Measurements from ENCODE around the gene RABEP1. TPM values are rescaled to one million over a fixed set of nuclear protein-coding genes. Genes with fewer than 3 reads are reported as not detected.

The RABEP1 gene
- total RNA-seq, 2 experiments from 2014 or later: 27.4 to 31.8 TPM

DNA sequence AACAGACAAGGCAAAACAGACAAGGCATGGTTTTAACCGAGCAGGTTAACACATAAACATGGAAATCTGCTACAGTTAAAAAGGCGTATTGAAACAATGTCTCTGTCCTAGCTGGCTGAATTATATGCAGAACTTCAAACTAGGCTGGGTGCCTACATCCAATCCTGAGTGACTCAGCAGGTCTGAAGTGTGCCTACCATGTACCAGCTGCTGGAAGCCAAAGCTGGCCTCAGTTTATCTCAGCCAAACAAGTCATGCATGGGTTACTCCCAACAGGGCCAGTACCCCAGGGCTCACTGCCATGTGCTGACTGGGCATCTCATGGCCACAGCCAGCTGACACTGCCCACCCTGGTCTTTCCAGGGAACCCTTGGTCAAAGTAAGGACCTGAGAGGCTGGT lies 152.9 kb downstream of the RABEP1 start:
- H3K36me3 Mint-ChIP-seq (ENCODE audit: low read depth): peaks cover 76% of the 10 kb centered on the region
- ATAC-seq (ENCODE audit: poor library complexity) (no peak), DNase-seq (no peak)
- intact Hi-C loops (cut with DNase I, micrococcal nuclease): loop anchor here in 1 of 2 experiments (10.0 kb wide), 1 partner anchor 150 kb away; the partner anchor contains the start of gene RABEP1
- Histone ChIP-seq H3K9me3 (ENCODE audit: control insufficient read depth in 1 of 2, insufficient read depth in 1 of 2, low read length in 2 of 2) (no peaks in the 10 kb centered on the region), H3K4me3 (ENCODE audit: low read length) (no peak overlapping the region), H3K4me1 (ENCODE audit: insufficient read depth, low read length) (peaks cover 33% of the 10 kb centered on the region), H3K27me3 (ENCODE audit: control insufficient read depth in 1 of 2, insufficient read depth in 2 of 2, low read length in 2 of 2) (no peaks in the 10 kb centered on the region), H3K27ac (ENCODE audit: low read depth in 1 of 2, low read length in 2 of 2) (no peak overlapping the region), H3K36me3 (ENCODE audit: insufficient read depth, low read length) (peaks cover 64% of the 10 kb centered on the region)
- peaks cover 35% of the 10 kb centered on the region for H3K4me1 Mint-ChIP-seq (ENCODE audit: low read depth)
- ChIA-PET POLR2A (no interaction called here), CTCF (no interaction called here)
- H3K27ac Mint-ChIP-seq: peak overlapping the region; percentile 27
- no peak overlapping the region for H3K4me3 Mint-ChIP-seq
- TF ChIP-seq, protein P1, sequence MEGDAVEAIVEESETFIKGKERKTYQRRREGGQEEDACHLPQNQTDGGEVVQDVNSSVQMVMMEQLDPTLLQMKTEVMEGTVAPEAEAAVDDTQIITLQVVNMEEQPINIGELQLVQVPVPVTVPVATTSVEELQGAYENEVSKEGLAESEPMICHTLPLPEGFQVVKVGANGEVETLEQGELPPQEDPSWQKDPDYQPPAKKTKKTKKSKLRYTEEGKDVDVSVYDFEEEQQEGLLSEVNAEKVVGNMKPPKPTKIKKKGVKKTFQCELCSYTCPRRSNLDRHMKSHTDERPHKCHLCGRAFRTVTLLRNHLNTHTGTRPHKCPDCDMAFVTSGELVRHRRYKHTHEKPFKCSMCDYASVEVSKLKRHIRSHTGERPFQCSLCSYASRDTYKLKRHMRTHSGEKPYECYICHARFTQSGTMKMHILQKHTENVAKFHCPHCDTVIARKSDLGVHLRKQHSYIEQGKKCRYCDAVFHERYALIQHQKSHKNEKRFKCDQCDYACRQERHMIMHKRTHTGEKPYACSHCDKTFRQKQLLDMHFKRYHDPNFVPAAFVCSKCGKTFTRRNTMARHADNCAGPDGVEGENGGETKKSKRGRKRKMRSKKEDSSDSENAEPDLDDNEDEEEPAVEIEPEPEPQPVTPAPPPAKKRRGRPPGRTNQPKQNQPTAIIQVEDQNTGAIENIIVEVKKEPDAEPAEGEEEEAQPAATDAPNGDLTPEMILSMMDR (IDR thresholded peaks at IDR 0.05): no peak
- H3K27me3 Mint-ChIP-seq: no peaks in the 10 kb centered on the region
- no peaks in the 10 kb centered on the region for H3K9me3 Mint-ChIP-seq

Other genes with a start within 250 kb of the RABEP1 start
- gene SLC52A1, start 246.9 kb upstream of the RABEP1 start, total RNA-seq: under 1 TPM in 1 of 2 experiments, not detected in 1; 0.17 TPM
- 1 to 10 TPM; 2.4 TPM for gene ZFP3, start 203.8 kb upstream of the RABEP1 start, total RNA-seq
- 1 to 10 TPM; 2.1 to 3.6 TPM for gene ZNF232, start 170.4 kb upstream of the RABEP1 start, total RNA-seq
- gene USP6, start 166.3 kb upstream of the RABEP1 start, total RNA-seq: under 1 TPM; 0.05 to 0.08 TPM
- gene ZNF594, start 90.4 kb upstream of the RABEP1 start, total RNA-seq: 1 to 10 TPM; 2.2 to 3.1 TPM
- gene SCIMP, start 47.4 kb upstream of the RABEP1 start, total RNA-seq: under 1 TPM; 0.31 to 0.47 TPM
- gene NUP88, start 137.4 kb downstream of the RABEP1 start, total RNA-seq: 100 to 1,000 TPM; 129 to 142 TPM
- gene RPAIN, start 137.9 kb downstream of the RABEP1 start, total RNA-seq: 10 to 100 TPM; 68.7 to 77.5 TPM
- gene C1QBP, start 156.9 kb downstream of the RABEP1 start, total RNA-seq: 10 to 100 TPM; 59.9 to 62.9 TPM
- 1 to 10 TPM; 2.5 to 2.9 TPM for gene DHX33, start 186.7 kb downstream of the RABEP1 start, total RNA-seq
- gene DERL2, start 203.9 kb downstream of the RABEP1 start, total RNA-seq: 10 to 100 TPM; 88.3 to 98.7 TPM
- gene MIS12, start 204.3 kb downstream of the RABEP1 start, total RNA-seq: 10 to 100 TPM; 19.2 to 20.3 TPM